Measurements from ENCODE around the gene SUV39H1. TPM values are rescaled to one million over a fixed set of nuclear protein-coding genes. Genes with fewer than 3 reads are reported as not detected.

The SUV39H1 gene
- total and polyA plus RNA-seq, 9 of the 15 experiments (the other 6 are each of a cell fraction or from before 2014, with no cell fraction given), result 4.7 to 34.7 (median 17.9) TPM

DNA sequence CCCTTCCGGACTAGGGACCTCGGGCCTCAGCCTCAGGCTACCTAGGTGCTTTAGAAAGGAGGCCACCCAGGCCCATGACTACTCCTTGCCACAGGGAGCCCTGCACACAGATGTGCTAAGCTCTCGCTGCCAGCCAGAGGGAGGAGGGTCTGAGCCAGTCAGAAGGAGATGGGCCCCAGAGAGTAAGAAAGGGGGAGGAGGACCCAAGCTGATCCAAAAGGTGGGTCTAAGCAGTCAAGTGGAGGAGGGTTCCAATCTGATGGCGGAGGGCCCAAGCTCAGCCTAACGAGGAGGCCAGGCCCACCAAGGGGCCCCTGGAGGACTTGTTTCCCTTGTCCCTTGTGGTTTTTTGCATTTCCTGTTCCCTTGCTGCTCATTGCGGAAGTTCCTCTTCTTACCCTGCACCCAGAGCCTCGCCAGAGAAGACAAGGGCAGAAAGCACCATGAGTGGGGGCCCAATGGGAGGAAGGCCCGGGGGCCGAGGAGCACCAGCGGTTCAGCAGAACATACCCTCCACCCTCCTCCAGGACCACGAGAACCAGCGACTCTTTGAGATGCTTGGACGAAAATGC is 13.0 kb upstream of the SUV39H1 start, which contains the start of gene WAS (continued):
- peak; percentile 70 for TF ChIP-seq GABPB1 (CRISPR knock-in tag; IDR thresholded peaks at IDR 0.05)
- no peak for TF ChIP-seq NCOR1 (IDR thresholded peaks at IDR 0.05)

- ChIA-PET CTCF (ENCODE audit: low intra/inter-chr PET ratio) (no interaction called here), POLR2A (interaction anchor here (0.6 to 1.6 kb wide), 2 partner anchors 12 to 521 kb away, joined by 3 to 4 read pairs; partner anchors contain the start of gene SUV39H1)
- Histone ChIP-seq H3K27me3 (ENCODE audit: control insufficient read depth in 2 of 2, insufficient read depth in 2 of 2, low read length in 2 of 2) (no peaks in the 10 kb centered on the region), H2AFZ (ENCODE audit: low read depth, low read length) (no peak overlapping the region; the same call in 1 of the 2 replicates), H3K9me3 (replicated peaks; ENCODE audit: control insufficient read depth, insufficient read depth, low read depth, low read length) (no peaks in the 10 kb centered on the region), H3K4me1 (replicated peaks in 1 of 2; ENCODE audit: control insufficient read depth in 2 of 2, insufficient read depth in 2 of 2, low read length in 2 of 2) (peaks cover 17 to 25% of the 10 kb centered on the region in 2 experiments; a peak in 4 of 5 replicates), H3K79me2 (ENCODE audit: control insufficient read depth, insufficient read depth, low read length) (no peaks in the 10 kb centered on the region; the same call in 2 of the 3 replicates), H3K27ac (ENCODE audit: extremely low read depth, low read depth, low read length) (no peak overlapping the region), H3K4me2 (ENCODE audit: insufficient read depth, low read length) (peak overlapping the region; percentile 49), H3K9me1 (ENCODE audit: control insufficient read depth, insufficient read depth, low read length) (no peaks in the 10 kb centered on the region), H3K9ac (ENCODE audit: insufficient read depth in 1 of 2, low read depth in 2 of 2, low read length in 2 of 2) (peak overlapping the region; percentile 7 to 80; a peak in 2 of 4 replicates), H4K20me1 (replicated peaks; ENCODE audit: control insufficient read depth, insufficient read depth, low read length) (no peaks in the 10 kb centered on the region), H3K4me3 (peak overlapping the region; percentile 31), H3K36me3 (ENCODE audit: control insufficient read depth, insufficient read depth, low read length) (no peaks in the 10 kb centered on the region)
- intact Hi-C loops (cut with micrococcal nuclease), result no loop called here
- TF ChIP-seq LARP7 (IDR thresholded peaks at IDR 0.05) (no peak), RBM34 (IDR thresholded peaks at IDR 0.05; ENCODE audit: borderline replicate concordance, insufficient read depth, low read length) (no peak), MAFG (tag; conservative IDR thresholded peaks at IDR 0.05) (no peak), ZZZ3 (IDR thresholded peaks at IDR 0.05) (no peak), MEF2D (tag; conservative IDR thresholded peaks at IDR 0.05; ENCODE audit: low read depth) (no peak), U2AF1 (optimal IDR thresholded peaks at IDR 0.05; ENCODE audit: low read depth, low read length) (no peak), CSDE1 (IDR thresholded peaks at IDR 0.05) (no peak), XRCC4 (IDR thresholded peaks at IDR 0.05; ENCODE audit: extremely low read depth, insufficient read depth, insufficient read length) (no peak), EWSR1 (IDR thresholded peaks at IDR 0.05; ENCODE audit: borderline replicate concordance, low read depth, partially characterized antibody) (no peak), MBD1 (CRISPR knock-in tag; IDR thresholded peaks at IDR 0.05) (no peak)
- TF ChIP-seq, protein P1, sequence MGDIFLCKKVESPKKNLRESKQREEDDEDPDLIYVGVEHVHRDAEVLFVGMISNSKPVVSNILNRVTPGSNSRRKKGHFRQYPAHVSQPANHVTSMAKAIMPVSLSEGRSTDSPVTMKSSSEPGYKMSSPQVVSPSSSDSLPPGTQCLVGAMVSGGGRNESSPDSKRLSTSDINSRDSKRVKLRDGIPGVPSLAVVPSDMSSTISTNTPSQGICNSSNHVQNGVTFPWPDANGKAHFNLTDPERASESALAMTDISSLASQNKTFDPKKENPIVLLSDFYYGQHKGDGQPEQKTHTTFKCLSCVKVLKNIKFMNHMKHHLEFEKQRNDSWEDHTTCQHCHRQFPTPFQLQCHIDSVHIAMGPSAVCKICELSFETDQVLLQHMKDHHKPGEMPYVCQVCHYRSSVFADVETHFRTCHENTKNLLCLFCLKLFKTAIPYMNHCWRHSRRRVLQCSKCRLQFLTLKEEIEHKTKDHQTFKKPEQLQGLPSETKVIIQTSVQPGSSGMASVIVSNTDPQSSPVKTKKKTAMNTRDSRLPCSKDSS (IDR thresholded peaks at IDR 0.05; ENCODE audit: low read depth, partially characterized antibody), result no peak
- DNase-seq (ENCODE audit: extremely low read depth in 1 of 4, low spot score in 3 of 4) (no peak), FAIRE-seq (no peak), ATAC-seq (no peak)
- WGBS (ENCODE audit: insufficient coverage, low coverage, missing lambda C conversion rate), result 47% methylated on average over 6 of the region's 7 CpGs
- no TSS peak for BruUV-seq (replicated peaks)
- in situ Hi-C loops (cut with MboI), result no loop called here
Observed at GRCh38 chrX:48684134-48684533, 12.4 kb upstream of the SUV39H1 start.

Data from K562 (cell line).